Prostate gland (tissue), 2 donors: Measurements from ENCODE around the gene ZFP42.

Experiments
- CTCF ChIP-seq, 4 experiments: fragments of 200-600 bp in 2 of 4; fragments of 450-650 bp in 2 of 4; sonication (generic) in 2 of 4; IDR thresholded peaks; 1 replicate in 3 of 4; 2 replicates in 1 of 4; pipeline ENCODE4 v1.5.1; 2016 to 2019; ENCODE audit warnings: antibody characterized with exemption in 4 of 4, mild to moderate bottlenecking in 2 of 4, moderate library complexity in 2 of 4
- POLR2A ChIP-seq: fragments of 450-650 bp; IDR thresholded peaks from one replicate; pipeline ENCODE4 v1.6.1; 2016; ENCODE audit warnings: antibody characterized with exemption, mild to moderate bottlenecking

- TF ChIP-seq CTCF (IDR thresholded peaks at IDR 0.05) (no peak), POLR2A (no peak)
These were observed 1.7 kb upstream of the ZFP42 start for GRCh38 chr4:187993827-187994226.
